Measurements from ENCODE around the gene DDHD1. TPM values are rescaled to one million over a fixed set of nuclear protein-coding genes. Genes with fewer than 3 reads are reported as not detected.
"Not testable (repeated sequence)": the region's sequence is repeated elsewhere in the genome, so short reads cannot be mapped to it uniquely, and the experiment has no call there.

Gene DDHD1
- total and polyA plus RNA-seq, 9 donors = 5.5 to 8.7 (median 6.9) TPM

GRCh38 chr14:53110096-53110495 is 43.0 kb downstream of the DDHD1 start:
- no peak overlapping the region for H3K4me3 ChIP-seq (ENCODE audit: low read length)
- H3K27ac ChIP-seq (ENCODE audit: low read length) = no peak overlapping the region
- no peaks in the 10 kb centered on the region for H3K27me3 ChIP-seq (ENCODE audit: control insufficient read depth, insufficient read depth, low read length)
- H3K4me1 ChIP-seq (ENCODE audit: control insufficient read depth, insufficient read depth, low read length) = peaks cover 2% of the 10 kb centered on the region
- 100% methylated on average over 1 of the region's 1 CpG for WGBS (ENCODE audit: insufficient coverage)
- H3K36me3 ChIP-seq (ENCODE audit: control insufficient read depth, insufficient read depth, low read length) = no peaks in the 10 kb centered on the region
- no peak for DNase-seq
- H3K9me3 ChIP-seq (replicated peaks; ENCODE audit: control insufficient read depth, low read depth, low read length) = peaks cover 10% of the 10 kb centered on the region

- peak overlapping the region; percentile 88 for H3K27ac ChIP-seq (ENCODE audit: low read length)
- peak overlapping the region; percentile 29 for H3K4me3 ChIP-seq (ENCODE audit: low read length)
- no peaks in the 10 kb centered on the region for H3K36me3 ChIP-seq (ENCODE audit: control insufficient read depth, insufficient read depth, low read length)
- peaks cover 2% of the 10 kb centered on the region for H3K4me1 ChIP-seq (ENCODE audit: control insufficient read depth, insufficient read depth, low read length)
- 0% methylated on average over 1 of the region's 5 CpGs for WGBS (ENCODE audit: insufficient coverage)
- peaks cover 10% of the 10 kb centered on the region for H3K9me3 ChIP-seq (replicated peaks; ENCODE audit: control insufficient read depth, low read depth, low read length)
- H3K27me3 ChIP-seq (ENCODE audit: control insufficient read depth, insufficient read depth, low read length) = no peaks in the 10 kb centered on the region
- DNase-seq = peak; percentile 74
These were observed 43.8 kb downstream of the DDHD1 start for GRCh38 chr14:53109105-53110041.

GRCh38 chr14:53108292-53109104 is 44.6 kb downstream of the DDHD1 start:
- no peaks in the 10 kb centered on the region for H3K36me3 ChIP-seq (ENCODE audit: control insufficient read depth, insufficient read depth, low read length)
- peak overlapping the region; percentile 29 for H3K4me3 ChIP-seq (ENCODE audit: low read length)
- peak; percentile 62 for DNase-seq
- H3K4me1 ChIP-seq (ENCODE audit: control insufficient read depth, insufficient read depth, low read length) = peaks cover 2% of the 10 kb centered on the region
- H3K27ac ChIP-seq (ENCODE audit: low read length) = peak overlapping the region; percentile 88
- H3K27me3 ChIP-seq (ENCODE audit: control insufficient read depth, insufficient read depth, low read length) = no peaks in the 10 kb centered on the region
- 51% methylated on average over 4 of the region's 10 CpGs for WGBS (ENCODE audit: insufficient coverage)
- H3K9me3 ChIP-seq (replicated peaks; ENCODE audit: control insufficient read depth, low read depth, low read length) = peaks cover 6% of the 10 kb centered on the region

- Histone ChIP-seq H3K27ac (ENCODE audit: low read length) (no peak overlapping the region), H3K4me3 (ENCODE audit: low read length) (no peak overlapping the region), H3K27me3 (ENCODE audit: control insufficient read depth, insufficient read depth, low read length) (no peaks in the 10 kb centered on the region), H3K4me1 (ENCODE audit: control insufficient read depth, insufficient read depth, low read length) (peaks cover 2% of the 10 kb centered on the region), H3K9me3 (replicated peaks; ENCODE audit: control insufficient read depth, low read depth, low read length) (peaks cover 6% of the 10 kb centered on the region), H3K36me3 (ENCODE audit: control insufficient read depth, insufficient read depth, low read length) (no peaks in the 10 kb centered on the region)
- WGBS (ENCODE audit: insufficient coverage) = no CpG with 5 or more reads among the region's 1 CpG
- no peak for DNase-seq
These were observed 46.4 kb downstream of the DDHD1 start for GRCh38 chr14:53106768-53107167.

GRCh38 chr14:53103636-53104340 is 49.3 kb downstream of the DDHD1 start:
- DNase-seq = no peak
- H3K4me1 ChIP-seq (ENCODE audit: control insufficient read depth, insufficient read depth, low read length) = no peaks in the 10 kb centered on the region
- H3K27ac ChIP-seq (ENCODE audit: low read length) = no peak overlapping the region
- 92% methylated on average over 2 of the region's 5 CpGs for WGBS (ENCODE audit: insufficient coverage)
- H3K27me3 ChIP-seq (ENCODE audit: control insufficient read depth, insufficient read depth, low read length) = no peaks in the 10 kb centered on the region
- H3K9me3 ChIP-seq (replicated peaks; ENCODE audit: control insufficient read depth, low read depth, low read length) = peaks cover 6% of the 10 kb centered on the region
- no peak overlapping the region for H3K4me3 ChIP-seq (ENCODE audit: low read length)
- no peaks in the 10 kb centered on the region for H3K36me3 ChIP-seq (ENCODE audit: control insufficient read depth, insufficient read depth, low read length)

- H3K4me1 ChIP-seq (ENCODE audit: control insufficient read depth, insufficient read depth, low read length) = no peaks in the 10 kb centered on the region
- no peak for DNase-seq
- H3K9me3 ChIP-seq (replicated peaks; ENCODE audit: control insufficient read depth, low read depth, low read length) = no peaks in the 10 kb centered on the region
- no CpG with 5 or more reads among the region's 1 CpG for WGBS (ENCODE audit: insufficient coverage)
- H3K36me3 ChIP-seq (ENCODE audit: control insufficient read depth, insufficient read depth, low read length) = peaks cover 4% of the 10 kb centered on the region
- no peak overlapping the region for H3K27ac ChIP-seq (ENCODE audit: low read length)
- no peak overlapping the region for H3K4me3 ChIP-seq (ENCODE audit: low read length)
- no peaks in the 10 kb centered on the region for H3K27me3 ChIP-seq (ENCODE audit: control insufficient read depth, insufficient read depth, low read length)
These were observed 59.9 kb downstream of the DDHD1 start for GRCh38 chr14:53093206-53093605.

- DNase-seq = no peak
- WGBS (ENCODE audit: insufficient coverage) = no CpG with 5 or more reads among the region's 2 CpGs
- Histone ChIP-seq H3K9me3 (replicated peaks; ENCODE audit: control insufficient read depth, low read depth, low read length) (no peaks in the 10 kb centered on the region), H3K36me3 (ENCODE audit: control insufficient read depth, insufficient read depth, low read length) (peaks cover 4% of the 10 kb centered on the region), H3K27ac (ENCODE audit: low read length) (no peak overlapping the region), H3K4me1 (ENCODE audit: control insufficient read depth, insufficient read depth, low read length) (no peaks in the 10 kb centered on the region), H3K4me3 (ENCODE audit: low read length) (no peak overlapping the region), H3K27me3 (ENCODE audit: control insufficient read depth, insufficient read depth, low read length) (no peaks in the 10 kb centered on the region)
These were observed 62.3 kb downstream of the DDHD1 start for GRCh38 chr14:53090853-53091252.

GRCh38 chr14:53084954-53085353 is 68.2 kb downstream of the DDHD1 start:
- H3K27me3 ChIP-seq (ENCODE audit: control insufficient read depth, insufficient read depth, low read length); H3K27ac ChIP-seq (ENCODE audit: low read length); DNase-seq; H3K36me3 ChIP-seq (ENCODE audit: control insufficient read depth, insufficient read depth, low read length); H3K4me3 ChIP-seq (ENCODE audit: low read length); H3K4me1 ChIP-seq (ENCODE audit: control insufficient read depth, insufficient read depth, low read length); H3K9me3 ChIP-seq (replicated peaks; ENCODE audit: control insufficient read depth, low read depth, low read length): not testable (repeated sequence)
- WGBS (ENCODE audit: insufficient coverage) = 95% methylated on average over 7 of the region's 7 CpGs

- H3K4me3 ChIP-seq (ENCODE audit: low read length) = no peak overlapping the region
- WGBS (ENCODE audit: insufficient coverage) = no CpG with 5 or more reads among the region's 1 CpG
- H3K36me3 ChIP-seq (ENCODE audit: control insufficient read depth, insufficient read depth, low read length) = no peaks in the 10 kb centered on the region
- no peak overlapping the region for H3K27ac ChIP-seq (ENCODE audit: low read length)
- no peak for DNase-seq
- H3K9me3 ChIP-seq (replicated peaks; ENCODE audit: control insufficient read depth, low read depth, low read length) = no peaks in the 10 kb centered on the region
- H3K27me3 ChIP-seq (ENCODE audit: control insufficient read depth, insufficient read depth, low read length) = no peaks in the 10 kb centered on the region
- H3K4me1 ChIP-seq (ENCODE audit: control insufficient read depth, insufficient read depth, low read length) = no peaks in the 10 kb centered on the region
These were observed 88.6 kb downstream of the DDHD1 start for GRCh38 chr14:53064475-53064874.

- 67% methylated on average over 1 of the region's 8 CpGs for WGBS (ENCODE audit: insufficient coverage)
- no peaks in the 10 kb centered on the region for H3K27me3 ChIP-seq (ENCODE audit: control insufficient read depth, insufficient read depth, low read length)
- peak; percentile 64 for DNase-seq
These were observed 90.3 kb downstream of the DDHD1 start for GRCh38 chr14:53062856-53063255.

More at GRCh38 chr14:53062856-53063255, 90.3 kb downstream of the DDHD1 start:
- H3K9me3 ChIP-seq (replicated peaks; ENCODE audit: control insufficient read depth, low read depth, low read length) = no peaks in the 10 kb centered on the region
- no peaks in the 10 kb centered on the region for H3K36me3 ChIP-seq (ENCODE audit: control insufficient read depth, insufficient read depth, low read length)
- no peaks in the 10 kb centered on the region for H3K4me1 ChIP-seq (ENCODE audit: control insufficient read depth, insufficient read depth, low read length)
- no peak overlapping the region for H3K27ac ChIP-seq (ENCODE audit: low read length)
- H3K4me3 ChIP-seq (ENCODE audit: low read length) = no peak overlapping the region
